ENCODE measurements around the gene MRPS15.
"Not testable (repeated sequence)": the region's sequence is repeated elsewhere in the genome, so short reads cannot be mapped to it uniquely, and the experiment has no call there.

- TF ChIP-seq, protein P1, sequence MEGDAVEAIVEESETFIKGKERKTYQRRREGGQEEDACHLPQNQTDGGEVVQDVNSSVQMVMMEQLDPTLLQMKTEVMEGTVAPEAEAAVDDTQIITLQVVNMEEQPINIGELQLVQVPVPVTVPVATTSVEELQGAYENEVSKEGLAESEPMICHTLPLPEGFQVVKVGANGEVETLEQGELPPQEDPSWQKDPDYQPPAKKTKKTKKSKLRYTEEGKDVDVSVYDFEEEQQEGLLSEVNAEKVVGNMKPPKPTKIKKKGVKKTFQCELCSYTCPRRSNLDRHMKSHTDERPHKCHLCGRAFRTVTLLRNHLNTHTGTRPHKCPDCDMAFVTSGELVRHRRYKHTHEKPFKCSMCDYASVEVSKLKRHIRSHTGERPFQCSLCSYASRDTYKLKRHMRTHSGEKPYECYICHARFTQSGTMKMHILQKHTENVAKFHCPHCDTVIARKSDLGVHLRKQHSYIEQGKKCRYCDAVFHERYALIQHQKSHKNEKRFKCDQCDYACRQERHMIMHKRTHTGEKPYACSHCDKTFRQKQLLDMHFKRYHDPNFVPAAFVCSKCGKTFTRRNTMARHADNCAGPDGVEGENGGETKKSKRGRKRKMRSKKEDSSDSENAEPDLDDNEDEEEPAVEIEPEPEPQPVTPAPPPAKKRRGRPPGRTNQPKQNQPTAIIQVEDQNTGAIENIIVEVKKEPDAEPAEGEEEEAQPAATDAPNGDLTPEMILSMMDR (conservative IDR thresholded peaks at IDR 0.05; ENCODE audit: low read depth, low read length) = not testable (repeated sequence)
- not testable (repeated sequence) for TF ChIP-seq EZH2 (IDR thresholded peaks at IDR 0.05; ENCODE audit: low read length, unreplicated experiment)
Observed at GRCh38 chr1:36489258-36490051, 25.3 kb upstream of the MRPS15 start.
